ENCODE measurements around the gene PKMYT1. TPM values are rescaled to one million over a fixed set of nuclear protein-coding genes. Genes with fewer than 3 reads are reported as not detected.

The PKMYT1 gene
- total RNA-seq, 1 donor from 2014 or later, result 6.9 TPM

DNA sequence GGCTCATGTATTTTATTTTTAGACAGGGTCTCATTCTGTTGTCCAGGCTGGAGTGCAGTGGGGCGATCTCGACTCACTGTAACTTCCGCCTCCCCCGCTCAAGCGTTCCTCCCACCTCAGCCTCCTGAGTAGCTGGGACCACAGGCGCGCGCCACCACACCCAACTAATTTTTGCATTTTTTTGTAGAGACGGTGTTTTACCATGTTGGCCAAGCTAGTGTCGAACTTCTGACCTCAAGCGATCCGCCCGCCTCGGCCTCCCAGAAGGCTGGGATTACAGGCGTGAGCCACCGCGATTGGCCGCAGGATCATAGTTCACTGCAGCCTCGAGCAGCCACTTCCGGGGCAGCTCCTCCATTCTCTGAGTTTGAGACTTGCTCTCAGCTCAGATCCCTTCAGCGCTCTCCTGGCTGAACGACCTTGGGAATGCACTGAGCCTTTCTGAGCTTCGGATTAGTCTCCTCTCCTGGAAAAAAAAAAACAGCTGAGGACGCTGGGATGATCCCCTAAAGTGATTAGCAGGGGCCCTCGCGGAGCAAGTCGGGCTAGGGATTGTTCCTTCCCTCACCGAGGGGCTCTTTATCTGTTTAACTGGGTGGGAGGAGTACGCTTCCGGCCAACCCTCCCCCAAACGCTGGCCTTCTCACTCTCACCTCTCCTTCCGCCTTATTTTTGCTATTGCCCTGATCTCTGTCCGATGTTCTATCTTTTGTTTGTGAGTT, 1.1 kb upstream of the PKMYT1 start:
- TF ChIP-seq POLR2A (IDR thresholded peaks at IDR 0.05) (no peak), POLR2AphosphoS5 (IDR thresholded peaks at IDR 0.05; ENCODE audit: insufficient read depth in 1 of 2, low read depth in 1 of 2) (no peak)
- TF ChIP-seq, protein P1, sequence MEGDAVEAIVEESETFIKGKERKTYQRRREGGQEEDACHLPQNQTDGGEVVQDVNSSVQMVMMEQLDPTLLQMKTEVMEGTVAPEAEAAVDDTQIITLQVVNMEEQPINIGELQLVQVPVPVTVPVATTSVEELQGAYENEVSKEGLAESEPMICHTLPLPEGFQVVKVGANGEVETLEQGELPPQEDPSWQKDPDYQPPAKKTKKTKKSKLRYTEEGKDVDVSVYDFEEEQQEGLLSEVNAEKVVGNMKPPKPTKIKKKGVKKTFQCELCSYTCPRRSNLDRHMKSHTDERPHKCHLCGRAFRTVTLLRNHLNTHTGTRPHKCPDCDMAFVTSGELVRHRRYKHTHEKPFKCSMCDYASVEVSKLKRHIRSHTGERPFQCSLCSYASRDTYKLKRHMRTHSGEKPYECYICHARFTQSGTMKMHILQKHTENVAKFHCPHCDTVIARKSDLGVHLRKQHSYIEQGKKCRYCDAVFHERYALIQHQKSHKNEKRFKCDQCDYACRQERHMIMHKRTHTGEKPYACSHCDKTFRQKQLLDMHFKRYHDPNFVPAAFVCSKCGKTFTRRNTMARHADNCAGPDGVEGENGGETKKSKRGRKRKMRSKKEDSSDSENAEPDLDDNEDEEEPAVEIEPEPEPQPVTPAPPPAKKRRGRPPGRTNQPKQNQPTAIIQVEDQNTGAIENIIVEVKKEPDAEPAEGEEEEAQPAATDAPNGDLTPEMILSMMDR (IDR thresholded peaks at IDR 0.05), result no peak
- H3K27me3 ChIP-seq, result no peaks in the 10 kb centered on the region
- intact Hi-C loops (cut with DNase I), result no loop called here
- no peaks in the 10 kb centered on the region for H3K36me3 ChIP-seq
- peak overlapping the region; percentile 75 to 77 for H3K4me3 ChIP-seq
- no peak for DNase-seq (ENCODE audit: extremely low spot score in 2 of 2)
- H3K4me1 ChIP-seq, result peaks cover 37% of the 10 kb centered on the region
- H3K9me3 ChIP-seq, result no peaks in the 10 kb centered on the region
- no peak overlapping the region for H3K27ac ChIP-seq

DNA sequence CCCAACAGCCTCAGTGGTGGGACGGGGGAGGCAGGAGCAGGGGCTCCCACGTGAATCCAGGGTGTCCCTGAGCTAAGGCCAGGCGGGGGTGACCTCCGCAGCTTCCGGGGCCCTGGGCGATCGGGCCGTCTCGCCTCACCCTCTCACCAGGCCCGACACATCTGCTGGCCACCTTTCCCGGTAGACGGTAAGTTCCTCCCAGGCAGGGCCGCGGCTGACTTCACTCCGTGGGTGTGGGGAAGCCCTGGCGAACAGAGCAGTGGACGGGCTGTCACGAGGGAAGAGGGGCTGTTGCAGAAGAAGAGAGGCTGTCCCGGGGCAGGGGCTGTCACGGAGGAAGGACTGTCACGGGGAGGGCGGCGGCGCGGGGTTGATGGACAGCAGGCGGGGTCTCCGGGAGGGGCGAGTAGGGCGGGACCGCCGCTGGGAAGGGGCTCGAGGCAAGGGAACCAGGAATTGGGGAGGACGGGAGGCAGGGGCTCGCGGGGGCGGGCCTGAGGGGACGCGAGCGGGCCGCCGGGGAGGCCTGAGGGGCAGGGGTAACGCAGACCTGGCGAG, 498 bp downstream of the PKMYT1 start:
- no peaks in the 10 kb centered on the region for H3K27me3 ChIP-seq
- H3K4me3 ChIP-seq, result peak overlapping the region; percentile 75 to 77
- H3K9me3 ChIP-seq, result no peaks in the 10 kb centered on the region
- no peak overlapping the region for H3K27ac ChIP-seq
- H3K36me3 ChIP-seq, result no peaks in the 10 kb centered on the region
- intact Hi-C loops (cut with DNase I), result no loop called here
- DNase-seq (ENCODE audit: extremely low spot score in 2 of 2), result no peak
- H3K4me1 ChIP-seq, result peaks cover 29% of the 10 kb centered on the region
- TF ChIP-seq POLR2AphosphoS5 (IDR thresholded peaks at IDR 0.05; ENCODE audit: insufficient read depth in 1 of 2, low read depth in 1 of 2), result no peak

DNA sequence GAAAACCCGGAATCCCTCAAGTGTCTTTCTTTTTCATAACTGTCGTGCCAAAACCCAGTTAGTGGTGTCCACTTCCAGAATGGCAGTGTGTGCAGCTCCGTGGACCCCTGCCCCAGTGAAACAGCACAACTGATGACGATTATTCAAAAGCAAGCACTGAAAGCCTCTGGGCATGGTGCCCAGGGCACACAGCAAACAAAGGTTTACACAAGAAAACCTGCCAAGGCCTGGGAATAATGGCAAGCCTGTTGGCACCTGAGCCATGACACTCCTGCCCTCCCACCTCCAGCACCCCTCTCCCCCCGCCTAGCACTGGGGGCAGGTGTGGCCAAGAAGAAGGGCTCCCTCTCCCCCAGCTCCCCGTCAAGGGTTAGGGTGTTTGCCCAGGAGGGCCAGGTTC, 2.8 kb downstream of the PKMYT1 start:
- TF ChIP-seq POLR2A (IDR thresholded peaks at IDR 0.05) (no peak), POLR2AphosphoS5 (IDR thresholded peaks at IDR 0.05; ENCODE audit: insufficient read depth in 1 of 2, low read depth in 1 of 2) (no peak)
- TF ChIP-seq, protein P1 (IDR thresholded peaks at IDR 0.05), result no peak
- intact Hi-C loops (cut with DNase I), result no loop called here

DNA sequence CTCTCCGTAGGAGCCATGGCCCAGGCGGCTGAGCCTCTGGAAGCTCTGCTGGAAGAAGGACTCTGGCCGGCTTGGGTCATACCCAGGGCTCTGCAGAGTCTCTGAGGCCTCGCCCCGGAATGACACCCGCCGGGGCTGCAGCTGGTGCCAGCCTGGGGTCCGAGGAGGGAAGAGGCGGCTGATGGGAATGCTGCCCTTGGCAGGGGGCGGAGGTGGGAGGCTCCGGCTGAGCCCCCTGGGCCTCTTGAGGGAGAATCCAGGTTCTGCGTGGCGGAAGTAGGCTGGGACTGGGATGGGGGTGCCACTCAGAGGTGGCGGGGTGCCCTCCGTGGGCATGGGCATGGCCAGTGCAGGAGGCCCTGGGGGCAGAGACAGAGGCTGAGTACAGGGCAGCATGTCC, 3.6 kb downstream of the PKMYT1 start:
- H3K4me3 ChIP-seq, result no peak overlapping the region
- no peak overlapping the region for H3K27ac ChIP-seq
- H3K9me3 ChIP-seq, result no peaks in the 10 kb centered on the region
- no peak for DNase-seq (ENCODE audit: extremely low spot score in 2 of 2)
- intact Hi-C loops (cut with DNase I), result no loop called here
- TF ChIP-seq, protein P1 (IDR thresholded peaks at IDR 0.05), result no peak
- TF ChIP-seq POLR2AphosphoS5 (IDR thresholded peaks at IDR 0.05; ENCODE audit: insufficient read depth in 1 of 2, low read depth in 1 of 2) (no peak), POLR2A (IDR thresholded peaks at IDR 0.05) (no peak)
- H3K36me3 ChIP-seq, result no peaks in the 10 kb centered on the region
- peaks cover 18% of the 10 kb centered on the region for H3K4me1 ChIP-seq
- no peaks in the 10 kb centered on the region for H3K27me3 ChIP-seq

More for the DNA sequence above, 2.8 kb downstream of the PKMYT1 start:
- H3K9me3 ChIP-seq, result no peaks in the 10 kb centered on the region
- H3K27me3 ChIP-seq, result no peaks in the 10 kb centered on the region
- no peak overlapping the region for H3K27ac ChIP-seq
- H3K36me3 ChIP-seq, result no peaks in the 10 kb centered on the region
- no peak overlapping the region for H3K4me3 ChIP-seq
- H3K4me1 ChIP-seq, result peaks cover 18% of the 10 kb centered on the region
- DNase-seq (ENCODE audit: extremely low spot score in 2 of 2), result no peak

DNA sequence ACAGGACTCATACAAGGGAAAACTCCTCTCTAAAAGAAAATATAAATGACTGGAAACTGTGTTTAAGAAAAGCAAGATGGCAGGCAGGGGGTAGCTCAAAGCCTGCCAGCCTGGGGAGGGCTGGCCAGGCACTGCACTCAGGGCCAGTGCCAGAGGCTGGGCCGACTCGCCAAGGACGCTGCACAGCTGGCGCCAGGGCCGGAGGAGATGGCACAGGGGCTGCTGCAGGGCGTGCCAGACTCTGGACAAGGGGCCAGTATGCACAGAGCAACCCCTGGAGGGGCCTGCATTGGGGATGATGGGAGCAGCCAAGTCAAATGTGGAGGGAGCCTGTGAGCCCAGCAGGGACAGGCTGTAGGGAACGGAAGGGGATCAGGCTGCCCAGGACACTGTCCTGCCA, 4.0 kb downstream of the PKMYT1 start:
- intact Hi-C loops (cut with DNase I), result no loop called here
- TF ChIP-seq POLR2A (IDR thresholded peaks at IDR 0.05) (no peak), POLR2AphosphoS5 (IDR thresholded peaks at IDR 0.05; ENCODE audit: insufficient read depth in 1 of 2, low read depth in 1 of 2) (no peak)
- TF ChIP-seq, protein P1 (IDR thresholded peaks at IDR 0.05), result no peak
- peaks cover 15% of the 10 kb centered on the region for H3K4me1 ChIP-seq
- DNase-seq (ENCODE audit: extremely low spot score in 2 of 2), result no peak
- no peak overlapping the region for H3K27ac ChIP-seq
- no peaks in the 10 kb centered on the region for H3K27me3 ChIP-seq
- H3K9me3 ChIP-seq, result no peaks in the 10 kb centered on the region
- no peak overlapping the region for H3K4me3 ChIP-seq
- no peaks in the 10 kb centered on the region for H3K36me3 ChIP-seq
